ENCODE measurements around the gene RASD2. TPM values are rescaled to one million over a fixed set of nuclear protein-coding genes. Genes with fewer than 3 reads are reported as not detected.

The RASD2 gene
- total RNA-seq, 1 experiment from 2014 or later, result 0.42 TPM

GRCh38 chr22:35582861-35583670 lies 42.4 kb downstream of the RASD2 start:
- H3K9ac ChIP-seq (ENCODE audit: extremely low read depth, insufficient read length, low read length), result no peak overlapping the region
- no peaks in the 10 kb centered on the region for H3K9me3 ChIP-seq (ENCODE audit: control insufficient read depth, low read depth, low read length)
- no peaks in the 10 kb centered on the region for H3K27me3 ChIP-seq (ENCODE audit: insufficient read depth, low read length)
- no peak overlapping the region for H3K4ac ChIP-seq (ENCODE audit: low read depth, low read length)
- no peaks in the 10 kb centered on the region for H3K23me2 ChIP-seq (ENCODE audit: insufficient read length, low read depth, low read length, poor library complexity, severe bottlenecking)
- no CpG with 5 or more reads among the region's 13 CpGs for WGBS (ENCODE audit: extremely low coverage, insufficient read length, low lambda C conversion rate)
- H2BK12ac ChIP-seq (ENCODE audit: insufficient read length, low read depth, low read length), result no peak overlapping the region
- no peak overlapping the region for H2BK120ac ChIP-seq (ENCODE audit: low read depth, low read length, poor library complexity, severe bottlenecking)
- no peak overlapping the region for H3K27ac ChIP-seq (ENCODE audit: insufficient read length, low read depth, low read length)
- no peak overlapping the region for H4K91ac ChIP-seq (ENCODE audit: insufficient read length, low read depth, low read length)
- peaks cover 5% of the 10 kb centered on the region for H3K27me3 Mint-ChIP-seq (ENCODE audit: low read depth)
- H3K9me3 Mint-ChIP-seq, result no peaks in the 10 kb centered on the region
- peaks cover 6 to 7% of the 10 kb centered on the region in 2 experiments for H3K4me1 Mint-ChIP-seq
- no peak overlapping the region for H3K56ac ChIP-seq (ENCODE audit: insufficient read length, low read depth, low read length)
- H3K18ac ChIP-seq (ENCODE audit: insufficient read length, low read depth, low read length), result no peak overlapping the region
- H3T11ph ChIP-seq (ENCODE audit: low read length), result no peak overlapping the region
- H3K79me1 ChIP-seq (ENCODE audit: insufficient read depth, low read depth, low read length, poor library complexity, severe bottlenecking), result no peaks in the 10 kb centered on the region
- H4K20me1 ChIP-seq (ENCODE audit: control insufficient read depth, insufficient read depth, insufficient read length), result no peaks in the 10 kb centered on the region
- no peaks in the 10 kb centered on the region for H3K79me2 ChIP-seq (ENCODE audit: insufficient read depth, low read length)
- no peak overlapping the region for H3K4me2 ChIP-seq (ENCODE audit: insufficient read depth, insufficient read length, low read length)
- H3K4me3 Mint-ChIP-seq, result no peak overlapping the region; a peak in 2 of 5 replicates
- peak; percentile 73 for DNase-seq
- no peak overlapping the region for H2AFZ ChIP-seq (ENCODE audit: low read length)
- no peak overlapping the region for H2BK5ac ChIP-seq (ENCODE audit: insufficient read length, low read length)
- no peak overlapping the region for H2AK5ac ChIP-seq (ENCODE audit: insufficient read length, low read length)
- no peaks in the 10 kb centered on the region for H3K4me1 ChIP-seq (ENCODE audit: insufficient read depth, low read length)
- no peak overlapping the region for H4K5ac ChIP-seq (ENCODE audit: insufficient read length, low read depth, low read length)
- H4K8ac ChIP-seq (replicated peaks; ENCODE audit: insufficient read length, low read depth, low read length), result no peak overlapping the region
- peak; percentile 99 for TF ChIP-seq CTCF (conservative IDR thresholded peaks at IDR 0.05)
- H3K23ac ChIP-seq (ENCODE audit: insufficient read length, low read depth, low read length), result no peak overlapping the region
- H2BK15ac ChIP-seq (ENCODE audit: low read depth, low read length), result no peak overlapping the region
- no peaks in the 10 kb centered on the region for H3K36me3 Mint-ChIP-seq (ENCODE audit: insufficient read depth in 1 of 3, low read depth in 3 of 3)
- H2BK20ac ChIP-seq (ENCODE audit: low read depth, low read length, poor library complexity, severe bottlenecking), result no peak overlapping the region
- no peak overlapping the region for H3K27ac Mint-ChIP-seq
- no peak overlapping the region for H3K14ac ChIP-seq (ENCODE audit: insufficient read depth, low read length)
